ENCODE measurements around the gene LRRC15.

Gene LRRC15

DNA sequence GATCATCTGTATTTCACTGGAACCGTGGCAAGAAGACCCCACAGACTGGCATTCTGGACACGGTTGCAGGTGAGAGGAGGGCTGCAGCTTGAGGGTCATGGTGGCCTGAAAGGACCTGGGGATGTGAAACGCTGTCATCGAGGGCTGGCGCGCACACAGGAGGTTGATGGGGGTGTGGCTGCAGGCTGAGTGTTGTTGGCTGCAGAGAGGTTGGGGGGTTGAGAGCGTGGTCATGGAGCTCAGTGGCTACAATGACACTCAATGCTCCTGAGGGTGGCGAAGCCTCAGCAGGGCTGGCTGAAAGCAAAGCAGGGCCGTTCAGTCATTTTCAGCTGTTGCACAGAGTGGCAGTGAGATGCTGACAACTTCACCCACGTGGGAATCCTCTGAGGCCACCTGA is 39.4 kb downstream of the LRRC15 start:
- no peak for FAIRE-seq

DNA sequence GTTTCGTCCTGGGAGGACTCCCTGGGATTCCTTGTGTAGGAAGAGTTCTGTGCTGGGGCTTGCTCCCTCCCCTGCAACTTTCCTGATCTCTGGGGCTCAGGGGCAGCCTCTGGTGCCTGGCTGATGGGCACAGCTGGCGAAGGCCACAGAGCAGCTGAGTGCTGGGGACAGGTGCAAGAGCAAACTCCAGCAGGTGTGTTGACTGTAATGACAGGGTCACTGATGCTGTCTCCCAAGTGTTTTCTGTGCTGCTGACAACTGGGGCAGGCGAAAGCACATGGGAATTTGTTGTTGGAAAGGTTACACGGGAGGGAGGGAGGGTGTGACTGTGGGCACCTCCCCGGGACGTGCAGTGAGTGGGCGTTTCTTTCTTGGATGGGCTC is 40.0 kb downstream of the LRRC15 start:
- FAIRE-seq, result no peak

DNA sequence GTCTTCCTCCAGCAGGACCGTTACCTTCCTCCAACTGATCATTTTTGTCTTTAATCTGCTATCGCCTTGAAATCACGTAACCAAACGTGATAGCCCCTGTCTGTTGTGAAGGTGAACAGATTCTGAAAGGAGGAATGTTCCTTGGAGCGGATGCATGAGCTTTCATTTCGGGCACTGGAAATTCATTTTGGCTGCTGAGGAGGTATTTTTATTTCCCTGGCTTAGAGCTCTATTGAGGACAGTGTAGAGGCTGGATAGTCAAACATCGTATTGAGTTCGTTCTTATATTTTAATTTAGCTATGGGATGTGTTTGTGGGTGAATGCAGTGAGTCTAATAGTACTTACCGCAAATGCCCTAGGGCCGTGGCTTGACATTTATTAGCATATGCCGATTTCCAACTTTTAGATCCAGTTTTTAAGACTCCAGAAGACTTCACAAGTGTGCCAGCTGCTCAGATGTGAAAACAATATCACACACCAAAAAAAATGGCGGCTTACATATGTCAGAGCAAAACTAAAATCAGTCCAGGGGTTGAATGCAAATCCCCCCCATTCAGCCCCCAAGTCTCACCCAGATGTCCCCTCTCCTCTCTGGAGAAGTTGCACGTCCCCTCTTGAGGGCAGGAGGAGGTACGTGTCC is 40.5 kb downstream of the LRRC15 start:
- FAIRE-seq, result no peak

DNA sequence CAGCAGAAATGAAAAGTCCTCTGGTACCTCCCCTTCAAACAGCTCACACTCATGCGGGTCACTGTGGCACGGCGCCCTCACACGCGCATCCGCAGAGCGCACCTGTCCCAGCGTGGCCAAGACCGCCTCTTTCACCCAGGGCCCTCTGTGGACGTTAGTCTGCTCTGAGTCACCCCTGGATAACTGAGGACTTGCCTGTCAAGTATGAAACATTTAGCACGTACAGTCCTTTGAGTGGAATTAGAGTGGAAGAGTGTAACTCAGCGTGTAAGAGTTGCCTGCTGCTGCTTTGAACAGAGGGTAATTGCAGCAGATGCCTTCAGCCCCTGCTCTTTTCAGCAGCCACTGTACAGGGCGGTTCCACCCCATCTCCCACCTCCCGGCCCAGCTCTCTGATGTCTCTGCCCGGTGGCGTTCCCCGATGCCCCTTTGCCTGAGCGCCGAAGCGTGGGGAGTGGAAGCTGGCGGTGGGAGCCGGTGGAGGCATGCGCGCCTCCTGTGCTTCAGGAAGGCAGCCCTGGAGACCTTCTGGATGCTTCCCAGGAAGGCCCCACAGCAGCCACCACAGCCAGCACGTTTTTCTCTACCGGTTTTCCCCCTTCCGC is 41.4 kb downstream of the LRRC15 start:
- FAIRE-seq, result no peak

DNA sequence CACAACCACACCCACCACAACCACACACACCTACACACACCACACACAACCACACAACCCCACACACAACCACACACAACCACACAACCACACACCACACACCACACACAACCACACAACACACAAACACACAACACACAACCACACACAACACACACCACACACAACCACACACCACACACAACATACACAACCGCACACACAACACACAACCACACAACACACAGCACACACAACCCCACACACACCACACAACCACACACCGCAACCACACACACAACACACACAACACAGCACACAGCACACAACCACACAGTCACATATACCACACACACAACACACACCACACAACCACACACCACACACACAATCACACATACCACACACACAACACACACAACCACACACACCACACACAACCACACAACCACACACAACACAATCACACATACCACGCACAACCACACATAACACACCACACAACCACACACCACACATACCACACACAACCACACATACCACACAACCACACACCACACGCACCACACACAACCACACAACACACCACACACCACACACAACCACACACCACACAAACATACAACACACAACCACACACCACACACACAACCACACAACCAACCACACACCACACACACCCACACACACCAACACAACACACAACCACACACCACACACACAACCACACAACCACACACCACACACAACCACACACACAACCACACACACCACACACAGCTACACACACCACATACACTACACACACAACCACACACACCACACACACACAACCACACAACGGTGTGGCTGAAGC is 42.1 kb downstream of the LRRC15 start:
- no peak for FAIRE-seq

DNA sequence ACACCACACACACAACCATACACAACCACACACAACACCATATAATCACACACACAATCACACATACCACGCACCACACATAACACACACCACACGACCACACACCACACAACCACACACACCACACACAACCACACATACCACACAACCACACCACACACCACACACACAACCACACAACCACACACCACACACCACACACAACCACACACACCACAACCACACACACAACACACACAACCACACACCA is 42.6 kb downstream of the LRRC15 start:
- FAIRE-seq, result no peak

DNA sequence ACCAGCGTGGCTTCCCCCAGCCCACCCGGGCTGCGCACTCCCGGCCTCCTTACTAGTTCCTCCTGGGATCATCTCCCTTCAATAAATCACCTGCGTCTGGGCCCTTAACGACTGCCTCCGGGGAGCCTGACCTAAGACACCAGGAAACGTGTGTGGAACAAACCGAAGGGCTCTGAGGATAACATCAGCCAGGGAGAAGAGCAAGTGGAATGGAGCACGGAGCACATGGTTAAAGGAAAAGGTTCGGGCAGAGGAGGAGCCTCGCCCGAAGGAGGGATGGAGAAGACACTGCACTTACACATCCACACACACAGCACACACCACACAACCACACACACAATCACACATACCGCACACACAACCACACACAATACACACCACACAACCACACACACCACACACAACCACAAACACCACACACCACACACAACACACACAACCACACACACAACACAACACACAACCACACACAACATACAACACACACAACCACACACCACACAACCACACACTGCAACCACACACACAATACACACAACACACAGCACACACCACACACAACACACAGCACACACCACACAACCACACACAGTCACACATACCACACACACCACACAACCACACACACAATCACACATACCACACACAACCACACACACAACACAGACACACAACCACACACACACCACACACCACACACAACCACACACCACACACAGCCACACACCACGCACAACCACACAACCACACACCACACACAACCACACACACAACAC is 43.2 kb downstream of the LRRC15 start:
- no peak for FAIRE-seq

DNA sequence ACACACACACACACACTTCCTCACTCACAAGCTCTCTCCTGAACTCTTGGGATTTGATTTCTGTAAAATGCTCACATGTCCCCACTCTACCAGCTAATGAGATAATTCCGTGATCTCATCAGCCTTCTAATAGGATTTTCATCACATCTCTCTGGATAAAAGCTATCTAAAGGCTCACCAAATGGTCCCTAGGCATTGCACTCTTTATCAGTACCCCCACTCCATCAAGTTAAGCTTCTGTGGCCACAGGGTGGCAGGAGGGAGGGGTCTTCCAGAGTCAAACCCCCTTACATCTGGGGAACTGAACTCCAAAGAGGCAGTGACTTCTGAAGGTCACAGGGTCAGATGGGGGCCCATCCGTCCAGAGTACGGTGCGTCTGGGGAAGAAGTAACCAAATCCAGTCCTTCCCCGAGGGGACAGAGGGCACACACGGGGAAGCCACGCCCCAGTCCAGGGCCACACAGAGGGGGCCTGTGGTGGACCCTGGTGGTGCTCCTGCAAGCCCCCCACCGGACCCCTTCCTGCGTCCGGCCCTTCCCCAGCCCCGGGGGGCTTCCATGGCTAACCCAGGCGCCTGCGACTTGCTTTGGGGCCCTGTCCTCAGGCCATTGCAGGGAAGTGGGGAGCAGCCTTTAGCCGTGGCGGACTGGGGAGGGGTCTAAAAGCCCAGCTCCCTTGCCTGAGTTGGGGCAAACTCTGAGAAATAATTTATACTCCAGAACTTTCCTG is 44.0 kb downstream of the LRRC15 start:
- FAIRE-seq, result no peak

DNA sequence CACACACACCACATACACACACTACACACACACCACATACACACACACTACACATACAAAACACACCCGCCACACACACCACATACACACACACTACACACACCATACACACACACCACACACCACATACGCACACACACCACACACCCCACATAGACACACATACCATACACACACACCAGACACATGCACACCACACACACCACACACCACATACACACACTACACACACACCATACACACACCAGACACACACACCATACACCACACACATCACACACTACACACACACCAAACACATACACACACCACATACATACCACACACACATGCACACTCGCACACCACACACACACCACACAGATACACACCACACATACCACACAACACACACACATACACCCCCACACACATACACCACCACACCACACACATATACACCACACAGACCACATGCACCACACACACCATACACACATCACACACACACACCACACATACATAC is 44.7 kb downstream of the LRRC15 start:
- FAIRE-seq, result no peak

DNA sequence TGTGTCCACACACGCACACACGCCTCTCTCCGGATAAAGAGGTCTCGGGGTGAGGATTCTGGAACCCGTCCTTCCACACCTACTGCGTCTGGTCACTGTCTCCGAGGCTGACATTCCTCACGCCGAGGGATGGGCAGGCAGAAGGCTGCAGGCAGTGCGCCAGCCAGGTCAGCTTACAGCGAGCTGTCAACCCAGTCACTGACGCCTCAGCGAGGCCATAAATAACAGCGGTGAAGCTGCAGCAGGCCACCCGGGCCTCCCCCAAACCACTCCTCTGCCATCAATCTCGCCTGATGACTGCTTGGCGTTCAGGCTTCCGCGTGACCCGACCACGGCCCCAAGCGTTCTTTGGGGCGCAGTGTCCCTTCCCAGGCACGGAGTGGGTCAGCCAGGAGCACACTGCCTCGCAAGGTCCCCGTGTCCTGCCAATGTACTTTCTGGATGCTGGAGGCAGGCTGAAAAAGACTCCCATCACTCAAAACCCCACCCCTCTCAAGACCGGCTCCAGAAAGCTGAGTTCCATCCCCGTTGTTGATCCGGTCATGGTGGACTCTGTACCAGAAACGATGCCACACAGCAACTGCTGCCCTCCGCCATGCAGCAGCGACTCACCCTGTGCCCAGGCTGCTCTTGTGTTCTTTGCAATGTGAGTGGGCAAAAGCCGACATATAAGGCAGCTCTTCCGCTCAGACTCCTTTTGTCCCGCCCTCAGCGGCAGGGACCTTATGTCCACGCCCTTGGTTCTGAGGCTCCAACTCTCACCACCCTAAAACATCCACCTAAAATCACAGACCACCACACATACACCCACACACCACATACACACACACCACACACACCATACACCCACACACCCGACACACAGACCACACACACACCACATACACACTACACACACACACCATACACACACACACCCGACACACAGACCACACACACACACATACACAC is 45.5 kb downstream of the LRRC15 start:
- FAIRE-seq, result no peak

DNA sequence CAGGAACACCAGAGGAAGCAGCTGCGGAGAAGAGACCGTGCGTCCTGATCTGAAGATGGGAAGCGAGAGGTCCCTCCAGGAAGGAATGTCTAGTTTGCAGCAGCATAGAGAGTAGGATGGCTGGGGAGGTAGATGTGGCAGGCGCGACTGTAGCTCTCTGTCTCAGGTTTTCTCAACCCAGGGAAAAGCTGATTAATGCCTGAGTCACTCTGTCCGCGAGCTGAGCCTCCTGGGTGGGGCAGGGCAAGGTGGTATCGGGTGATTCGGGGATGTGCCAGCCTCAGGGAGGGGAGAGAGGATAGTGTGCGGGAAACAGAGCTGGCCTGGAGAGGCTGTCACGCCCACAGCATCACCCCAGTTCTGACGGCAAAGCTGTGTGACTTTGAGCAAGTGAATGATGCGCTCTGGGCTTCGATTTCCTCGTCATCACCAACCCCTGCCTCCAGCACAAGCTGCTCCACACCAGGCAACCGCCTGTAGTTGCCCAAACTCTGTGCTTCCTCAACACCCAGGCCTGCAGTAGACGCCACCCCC is 46.8 kb downstream of the LRRC15 start:
- FAIRE-seq, result no peak

DNA sequence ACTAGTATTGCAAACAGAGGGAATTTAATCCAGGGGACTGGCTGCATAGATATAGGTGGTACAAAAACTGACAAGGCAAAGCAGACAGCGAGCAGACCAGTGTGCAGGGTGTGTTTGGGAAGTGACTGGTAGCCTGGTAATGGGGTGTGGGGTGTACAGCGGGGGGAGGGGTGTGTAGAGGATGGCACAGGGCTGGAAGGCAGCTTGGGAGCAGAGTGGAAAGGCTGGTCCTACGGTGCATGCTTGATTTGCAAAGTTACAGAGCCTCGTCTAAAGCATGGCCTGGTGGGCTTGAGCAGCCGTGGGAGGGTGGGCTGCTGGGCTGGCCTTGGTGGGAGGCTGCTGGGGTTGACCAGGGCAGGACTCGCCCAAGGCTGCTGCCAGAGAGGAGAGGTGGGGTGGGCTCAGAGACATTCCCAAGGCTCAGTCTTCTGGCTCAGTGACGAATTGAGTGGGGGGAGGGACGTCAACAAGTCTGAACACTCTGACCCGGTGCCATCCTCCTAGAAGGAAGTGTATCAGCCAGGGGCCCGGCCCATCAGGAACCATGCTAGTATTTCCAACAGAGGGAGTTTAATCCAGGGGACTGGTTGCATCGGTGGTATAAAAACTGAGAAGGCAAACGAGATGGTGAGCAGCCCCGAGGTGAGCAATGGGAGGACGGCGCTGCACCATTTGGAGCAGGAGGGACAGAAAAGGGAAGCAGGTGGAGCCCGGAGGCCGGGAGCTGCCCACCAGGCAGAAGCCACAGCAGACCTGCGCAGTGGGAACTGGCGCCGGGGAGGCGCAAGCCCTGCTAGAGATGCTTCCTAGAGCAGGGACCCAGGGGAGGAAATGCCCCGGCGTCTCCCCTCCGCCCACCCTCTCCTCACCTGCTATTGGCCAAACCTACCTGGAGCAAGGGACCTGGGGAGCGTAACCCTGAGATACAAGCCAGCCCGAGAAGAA is 47.6 kb downstream of the LRRC15 start:
- no peak for FAIRE-seq

DNA sequence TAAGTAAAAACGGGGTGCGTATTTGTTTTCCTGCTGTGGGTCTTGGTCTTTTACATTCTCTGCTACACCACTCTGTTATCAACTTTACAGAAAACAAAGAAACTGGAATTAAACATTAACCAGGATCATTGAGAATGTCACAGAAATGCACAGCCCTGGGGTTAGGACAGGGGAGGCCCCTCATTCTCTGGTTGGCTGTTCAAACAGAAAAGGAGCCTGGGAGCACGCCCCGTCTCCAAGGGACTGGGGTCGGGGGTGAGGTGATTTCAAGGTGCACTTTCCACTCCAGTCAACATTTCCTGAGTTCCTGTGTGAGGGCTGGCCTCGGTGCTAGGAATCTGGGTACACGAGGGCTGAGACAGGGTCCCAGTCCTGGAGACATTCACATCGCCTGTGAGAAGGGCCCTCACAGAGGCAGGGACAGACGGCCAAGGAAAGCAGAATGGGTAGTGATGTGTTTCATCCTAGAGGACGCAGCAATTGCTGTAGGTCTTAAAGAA is 48.7 kb downstream of the LRRC15 start:
- no peak for FAIRE-seq

DNA sequence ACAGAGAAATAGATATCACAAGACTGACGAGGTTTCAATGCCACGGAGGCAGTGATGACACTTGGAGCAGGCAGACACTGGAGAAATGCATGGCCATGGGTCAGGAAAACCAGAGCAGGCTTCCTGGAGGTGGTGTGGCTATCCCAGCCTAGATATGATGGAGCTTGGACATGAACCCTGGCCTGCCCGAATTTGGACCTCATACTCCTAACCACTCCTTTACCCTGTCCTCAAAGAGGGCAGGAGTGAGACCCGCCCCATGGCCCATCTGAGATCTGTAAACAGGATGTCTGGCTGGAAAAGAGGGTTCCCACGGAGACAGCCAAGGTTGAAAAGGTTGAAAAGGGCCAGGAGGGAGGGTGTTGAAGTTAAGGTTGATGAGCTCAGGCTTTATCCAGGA is 49.4 kb downstream of the LRRC15 start:
- no peak for FAIRE-seq

DNA sequence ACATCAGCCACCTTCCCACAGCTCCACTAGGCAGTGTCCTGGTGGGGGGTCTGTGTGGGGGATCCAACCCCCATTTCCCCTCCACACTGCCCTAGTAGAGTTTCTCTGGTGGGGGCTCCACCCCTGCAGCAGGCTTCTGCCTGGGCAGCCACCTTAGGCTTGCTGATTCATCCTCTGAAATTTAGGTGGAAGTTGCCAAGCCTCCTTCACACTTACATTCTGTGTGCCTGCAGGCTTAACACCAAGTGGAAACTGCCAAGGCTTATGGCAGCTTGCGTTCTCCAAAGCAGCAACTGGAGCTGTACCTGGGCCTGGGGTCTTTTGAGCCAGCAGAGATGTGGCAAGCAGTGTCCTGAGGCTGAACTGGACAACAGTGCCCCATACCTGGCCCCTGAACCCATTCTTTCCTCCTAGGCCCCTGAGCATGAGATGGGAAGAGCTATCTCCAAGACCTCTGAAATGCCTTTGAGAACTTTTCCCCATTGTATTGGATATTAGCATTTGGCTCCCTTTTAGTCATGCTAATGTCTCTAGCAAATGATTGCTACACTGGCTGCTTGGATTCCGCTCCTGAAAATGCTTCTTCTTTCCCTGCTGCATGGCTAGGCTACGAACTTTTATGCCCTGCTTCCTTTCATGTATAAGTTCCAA is 50.9 kb downstream of the LRRC15 start:
- no peak for FAIRE-seq

DNA sequence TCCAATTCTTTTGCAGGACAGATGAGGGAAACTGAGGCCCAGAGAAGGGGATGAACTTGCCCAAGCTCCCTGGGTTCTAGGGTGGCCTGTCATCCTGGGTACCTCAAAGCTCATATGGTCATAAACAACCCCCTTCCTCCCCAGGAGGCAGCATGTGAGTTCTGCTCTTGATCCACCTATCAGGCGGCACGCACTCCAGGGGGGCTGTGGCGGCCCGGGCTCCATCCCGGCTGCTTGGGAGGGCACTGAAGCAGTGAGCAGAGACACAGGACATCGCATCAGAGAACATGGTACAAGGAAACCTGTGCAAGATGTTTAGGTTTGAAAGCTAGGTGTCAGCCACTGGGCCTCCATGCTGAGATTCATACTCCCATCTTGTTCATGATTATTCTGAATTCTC is 52.6 kb downstream of the LRRC15 start:
- FAIRE-seq, result no peak

DNA sequence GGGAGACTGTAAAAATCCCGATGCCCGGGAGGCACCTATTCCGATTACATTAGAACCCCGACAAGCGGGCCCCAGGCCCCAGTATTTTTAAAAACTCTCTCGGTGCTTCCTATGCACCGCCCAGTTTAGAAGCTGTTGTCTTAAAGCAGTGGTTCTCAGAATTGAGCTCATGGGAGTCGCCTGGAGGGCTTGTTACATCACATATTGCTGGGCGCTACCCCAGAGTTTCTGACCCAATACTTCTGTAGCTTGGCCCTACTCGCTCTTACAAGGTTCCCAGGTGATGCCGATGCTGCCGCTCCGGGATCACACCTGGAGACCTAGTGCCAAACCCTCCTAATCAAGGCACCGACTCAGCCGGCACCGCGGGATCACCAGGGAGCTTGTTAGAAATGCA is 53.6 kb downstream of the LRRC15 start:
- no peak for FAIRE-seq

DNA sequence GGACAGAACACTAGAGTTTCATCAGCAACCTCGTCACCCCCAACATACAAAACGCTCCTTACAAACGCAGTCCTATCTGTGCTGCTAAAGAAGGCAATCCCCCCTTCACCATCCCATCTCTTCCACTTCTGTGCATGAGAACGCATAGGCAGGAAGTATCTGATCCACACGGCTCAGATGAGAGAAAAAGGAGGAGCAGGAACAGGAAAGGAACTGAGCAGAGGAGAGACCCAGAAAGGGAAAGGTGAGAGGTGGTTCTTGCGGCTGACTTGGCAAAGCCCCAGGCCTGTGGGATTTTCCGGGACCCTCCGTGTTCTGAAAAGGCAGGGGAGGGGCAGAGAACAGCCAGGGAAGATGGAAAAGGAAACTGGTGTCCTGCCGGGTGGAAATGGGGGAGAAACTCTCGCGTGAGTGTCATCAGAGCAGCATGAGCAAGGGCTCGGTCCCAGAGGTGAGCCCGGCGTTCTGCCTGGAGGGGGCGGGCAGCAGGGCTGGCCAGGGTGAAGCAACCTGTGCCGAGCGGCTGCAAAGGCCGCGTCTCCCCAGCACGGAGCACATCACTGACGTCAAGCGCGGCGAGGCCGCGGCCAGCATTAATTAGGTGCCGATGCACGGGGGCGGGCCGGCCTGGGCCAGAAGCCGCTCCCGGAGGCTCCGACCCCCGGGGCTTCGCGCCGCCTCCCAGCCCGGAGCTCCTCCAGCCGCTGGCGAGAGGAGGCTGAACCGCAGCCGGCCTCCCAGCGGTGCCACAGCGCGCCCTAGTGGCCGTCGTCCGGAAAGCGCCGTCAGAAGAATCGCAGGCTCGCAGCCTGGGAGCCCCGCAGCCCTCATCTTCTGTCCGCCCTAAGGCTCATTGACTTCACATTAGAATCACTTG is 54.2 kb downstream of the LRRC15 start:
- FAIRE-seq, result no peak

Data from G401.6 (cell line).